Vagina (tissue), 2 donors: ENCODE measurements around the gene SAP30BP. TPM values are rescaled to one million over a fixed set of nuclear protein-coding genes. Genes with fewer than 3 reads are reported as not detected.

ENCODE experiments used
- DNase-seq, 2 donors: peaks; one replicate each; pipeline ENCODE4 v3.0.0-alpha.2; 2017; ENCODE audit errors: extremely low spot score in 2 of 2
- H3K27ac ChIP-seq: fragments of 200-600 bp; sonication (generic); one replicate; pipeline ENCODE4 v1.5.1; 2019
- H3K27me3 ChIP-seq: fragments of 200-600 bp; sonication (generic); one replicate; pipeline ENCODE4 v1.5.1; 2019
- H3K36me3 ChIP-seq, 2 donors: fragments of 200-600 bp; sonication (generic); one replicate each; pipeline ENCODE4 v1.5.1; 2017 to 2019
- H3K4me1 ChIP-seq: fragments of 200-600 bp; sonication (generic); one replicate; pipeline ENCODE4 v1.5.1; 2019
- H3K4me3 ChIP-seq, 2 donors: fragments of 200-600 bp; sonication (generic); 1 replicate in 1 of 2; 2 replicates in 1 of 2; pipeline ENCODE4 v1.5.1; 2016 to 2019
- H3K9me3 ChIP-seq: fragments of 200-600 bp; sonication (generic); one replicate; pipeline ENCODE4 v1.5.1; 2019
- CTCF ChIP-seq, 3 experiments: fragments of 450-650 bp in 2 of 3; fragments of 200-600 bp in 1 of 3; sonication (generic) in 1 of 3; IDR thresholded peaks; one replicate each; pipeline ENCODE4 v1.5.1; 2017 to 2019; ENCODE audit warnings: antibody characterized with exemption in 3 of 3, mild to moderate bottlenecking in 2 of 3, moderate library complexity in 2 of 3
- POLR2A ChIP-seq, 2 donors: fragments of 450-650 bp; IDR thresholded peaks; one replicate each; pipeline ENCODE4 v1.6.1; 2017; ENCODE audit warnings: antibody characterized with exemption in 2 of 2, mild to moderate bottlenecking in 2 of 2, moderate library complexity in 2 of 2
- POLR2AphosphoS5 ChIP-seq, 2 donors: sonication (generic); formaldehyde crosslinking; IDR thresholded peaks; one replicate each; pipeline ENCODE4 v1.9.0; 2017; ENCODE audit warnings: antibody characterized with exemption in 2 of 2, mild to moderate bottlenecking in 2 of 2, low read depth in 1 of 2; ENCODE audit not compliant: insufficient read depth in 1 of 2
- intact Hi-C: fragments of 100-400 bp; cut with DNase I; formaldehyde crosslinking; loops from one replicate; pipeline ENCODE4 v1.15.1; 2023
- total RNA-seq: library from RNA; depleted of rRNA; stranded (reverse); fragments of >200 nt; gene quantifications from one replicate; pipeline ENCODE4 v1.2.3, GENCODE V29; 2016

The SAP30BP gene
- total RNA-seq, 1 donor from 2014 or later, result 79.1 TPM

GRCh38 chr17:75691801-75692626 lies 24.9 kb downstream of the SAP30BP start:
- peaks cover 89% of the 10 kb centered on the region for H3K4me1 ChIP-seq
- H3K27me3 ChIP-seq, result no peaks in the 10 kb centered on the region
- H3K9me3 ChIP-seq, result no peaks in the 10 kb centered on the region
- H3K4me3 ChIP-seq, result no peak overlapping the region
- intact Hi-C loops, result loop anchor here (1.0 kb wide), 1 partner anchor 49 kb away; no protein-coding TSS in a partner anchor
- H3K27ac ChIP-seq, result peak overlapping the region; percentile 72
- peak in 1 of 2 donors; percentile 82 for DNase-seq
- peaks cover 0 to 5% of the 10 kb centered on the region in 2 donors for H3K36me3 ChIP-seq
- TF ChIP-seq POLR2A (IDR thresholded peaks at IDR 0.05), result no peak
- TF ChIP-seq POLR2AphosphoS5 (IDR thresholded peaks at IDR 0.05; ENCODE audit: insufficient read depth in 1 of 2, low read depth in 1 of 2), result no peak
- TF ChIP-seq CTCF (IDR thresholded peaks at IDR 0.05), result no peak

- DNase-seq, result no peak
- intact Hi-C loops, result loop anchor here (1.0 kb wide), 1 partner anchor 48 kb away; no protein-coding TSS in a partner anchor
- peaks cover 89% of the 10 kb centered on the region for H3K4me1 ChIP-seq
- H3K27ac ChIP-seq, result peak overlapping the region; percentile 63
- H3K9me3 ChIP-seq, result no peaks in the 10 kb centered on the region
- H3K4me3 ChIP-seq, result no peak overlapping the region
- TF ChIP-seq POLR2AphosphoS5 (IDR thresholded peaks at IDR 0.05; ENCODE audit: insufficient read depth in 1 of 2, low read depth in 1 of 2) (no peak), CTCF (IDR thresholded peaks at IDR 0.05) (no peak), POLR2A (IDR thresholded peaks at IDR 0.05) (no peak)
- H3K36me3 ChIP-seq, result peaks cover 0 to 5% of the 10 kb centered on the region in 2 donors
- no peaks in the 10 kb centered on the region for H3K27me3 ChIP-seq
Measured at GRCh38 chr17:75692976-75693375, 25.8 kb downstream of the SAP30BP start.

GRCh38 chr17:75693500-75694481 lies 26.7 kb downstream of the SAP30BP start:
- Histone ChIP-seq H3K36me3 (peaks cover 0 to 5% of the 10 kb centered on the region in 2 donors), H3K4me1 (peaks cover 89% of the 10 kb centered on the region), H3K9me3 (no peaks in the 10 kb centered on the region), H3K4me3 (no peak overlapping the region), H3K27ac (peak overlapping the region; percentile 69), H3K27me3 (no peaks in the 10 kb centered on the region)
- TF ChIP-seq CTCF (IDR thresholded peaks at IDR 0.05) (no peak), POLR2AphosphoS5 (IDR thresholded peaks at IDR 0.05; ENCODE audit: insufficient read depth in 1 of 2, low read depth in 1 of 2) (peak; percentile 64 to 75), POLR2A (IDR thresholded peaks at IDR 0.05) (no peak)
- peak in 1 of 2 donors; percentile 92 for DNase-seq
- intact Hi-C loops, result no loop called here

- Histone ChIP-seq H3K27me3 (no peaks in the 10 kb centered on the region), H3K9me3 (no peaks in the 10 kb centered on the region), H3K27ac (peak overlapping the region; percentile 69), H3K36me3 (peaks cover 0 to 7% of the 10 kb centered on the region in 2 donors), H3K4me3 (no peak overlapping the region), H3K4me1 (peaks cover 90% of the 10 kb centered on the region)
- TF ChIP-seq POLR2AphosphoS5 (IDR thresholded peaks at IDR 0.05; ENCODE audit: insufficient read depth in 1 of 2, low read depth in 1 of 2), result no peak
- TF ChIP-seq CTCF (IDR thresholded peaks at IDR 0.05), result no peak
- no peak for TF ChIP-seq POLR2A (IDR thresholded peaks at IDR 0.05)
- peak in 1 of 2 donors; percentile 85 for DNase-seq
- intact Hi-C loops, result no loop called here
Measured at GRCh38 chr17:75694536-75694935, 27.4 kb downstream of the SAP30BP start.
